ENCODE data around the gene SPRR2B. TPM values are rescaled to one million over a fixed set of nuclear protein-coding genes. Genes with fewer than 3 reads are reported as not detected.

Gene SPRR2B
- total RNA-seq, 1 experiment from 2014 or later: not detected

DNA sequence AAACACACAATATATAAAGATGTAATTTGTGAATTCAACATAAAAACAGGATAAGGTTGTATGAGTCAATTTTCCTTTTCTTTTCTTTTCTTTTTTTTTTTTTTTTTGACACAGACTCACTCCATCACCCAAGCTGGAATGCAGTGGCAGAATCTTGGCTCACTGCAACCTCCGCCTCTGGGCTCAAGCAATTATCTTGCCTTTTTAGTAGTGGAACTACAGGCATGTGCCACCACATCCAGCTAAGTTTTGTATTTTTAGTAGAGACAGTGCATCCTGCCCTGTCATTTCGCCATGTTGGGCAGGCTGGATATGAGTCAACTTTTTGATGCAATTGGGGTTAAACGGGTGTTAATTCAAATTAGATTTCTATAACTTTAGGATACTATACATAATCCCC lies 10.3 kb upstream of the SPRR2B start:
- Histone ChIP-seq H3K79me2 (ENCODE audit: low read depth) (no peaks in the 10 kb centered on the region), H2AFZ (no peak overlapping the region), H3K36me3 (ENCODE audit: low read depth) (no peaks in the 10 kb centered on the region), H3K4me1 (replicated peaks; ENCODE audit: insufficient read depth) (no peaks in the 10 kb centered on the region), H3K9me3 (ENCODE audit: insufficient read depth, low read depth) (0 out of 2 replicates have a peak, but pooled peaks cover 6% of the 10 kb centered on the region), H3K27me3 (ENCODE audit: insufficient read depth, low read depth) (no peaks in the 10 kb centered on the region), H3K4me2 (no peak overlapping the region), H3K27ac (no peak overlapping the region), H3K4me3 (no peak overlapping the region), H3F3A (ENCODE audit: insufficient read depth, low read depth) (no peaks in the 10 kb centered on the region), H4K20me1 (ENCODE audit: insufficient read depth) (no peaks in the 10 kb centered on the region), H3K9me2 (ENCODE audit: insufficient read depth) (no peaks in the 10 kb centered on the region)
- BruUV-seq (replicated peaks): no TSS peak
- CTCF ChIA-PET: no interaction called here
- POLR2A ChIA-PET (ENCODE audit: unreplicated experiment): no interaction called here
- no peak for DNase-seq
- intact Hi-C loops (cut with micrococcal nuclease; ENCODE audit: unreplicated experiment): no loop called here
- TF ChIP-seq, protein P1, sequence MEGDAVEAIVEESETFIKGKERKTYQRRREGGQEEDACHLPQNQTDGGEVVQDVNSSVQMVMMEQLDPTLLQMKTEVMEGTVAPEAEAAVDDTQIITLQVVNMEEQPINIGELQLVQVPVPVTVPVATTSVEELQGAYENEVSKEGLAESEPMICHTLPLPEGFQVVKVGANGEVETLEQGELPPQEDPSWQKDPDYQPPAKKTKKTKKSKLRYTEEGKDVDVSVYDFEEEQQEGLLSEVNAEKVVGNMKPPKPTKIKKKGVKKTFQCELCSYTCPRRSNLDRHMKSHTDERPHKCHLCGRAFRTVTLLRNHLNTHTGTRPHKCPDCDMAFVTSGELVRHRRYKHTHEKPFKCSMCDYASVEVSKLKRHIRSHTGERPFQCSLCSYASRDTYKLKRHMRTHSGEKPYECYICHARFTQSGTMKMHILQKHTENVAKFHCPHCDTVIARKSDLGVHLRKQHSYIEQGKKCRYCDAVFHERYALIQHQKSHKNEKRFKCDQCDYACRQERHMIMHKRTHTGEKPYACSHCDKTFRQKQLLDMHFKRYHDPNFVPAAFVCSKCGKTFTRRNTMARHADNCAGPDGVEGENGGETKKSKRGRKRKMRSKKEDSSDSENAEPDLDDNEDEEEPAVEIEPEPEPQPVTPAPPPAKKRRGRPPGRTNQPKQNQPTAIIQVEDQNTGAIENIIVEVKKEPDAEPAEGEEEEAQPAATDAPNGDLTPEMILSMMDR (conservative IDR thresholded peaks at IDR 0.05): no peak
- TF ChIP-seq EZH2 (IDR thresholded peaks at IDR 0.05; ENCODE audit: low read depth): no peak

DNA sequence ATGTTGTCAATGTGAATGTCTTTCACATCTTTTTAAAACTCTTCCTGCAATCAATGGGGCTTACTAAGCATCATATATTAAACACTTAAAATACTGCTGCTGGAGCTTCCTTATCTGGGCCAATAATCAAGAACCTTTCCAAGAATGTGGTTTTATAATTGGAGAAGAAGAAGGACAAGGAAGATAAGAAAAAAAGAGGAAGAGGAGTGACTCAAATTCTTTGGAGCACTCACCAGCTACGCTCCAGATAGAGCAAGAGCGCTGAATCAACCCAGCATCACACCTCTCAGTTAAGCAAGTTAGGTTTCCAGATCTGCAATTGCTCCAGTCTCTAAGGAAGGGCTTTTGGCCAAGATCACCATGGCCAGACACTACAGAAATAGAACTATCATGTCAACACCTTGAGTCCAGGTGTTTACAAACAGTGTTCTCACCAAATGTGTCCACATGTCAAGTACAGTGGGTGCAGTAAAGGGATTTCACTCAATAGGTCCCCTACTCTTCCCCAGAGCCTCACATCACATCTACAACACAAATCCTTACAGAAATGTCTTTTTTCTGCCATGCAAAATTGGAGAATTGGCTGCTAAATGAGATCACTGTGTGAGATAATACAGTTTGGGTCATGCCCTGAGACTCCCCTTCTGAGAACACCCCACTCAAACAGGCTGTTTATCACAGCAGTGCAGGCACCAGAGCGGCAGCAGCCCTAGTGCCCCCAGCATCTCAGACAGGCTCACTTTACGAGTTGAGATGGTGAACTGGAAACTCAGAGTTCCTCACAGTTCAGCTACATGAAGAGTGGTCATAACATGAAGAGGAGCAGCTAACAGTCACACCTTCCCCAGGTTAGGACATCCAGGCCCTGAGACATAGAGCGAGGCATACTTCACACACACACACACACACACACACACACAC lies 1.7 kb upstream of the SPRR2B start:
- intact Hi-C loops (cut with micrococcal nuclease; ENCODE audit: unreplicated experiment): no loop called here
- no peak for TF ChIP-seq EZH2 (IDR thresholded peaks at IDR 0.05; ENCODE audit: low read depth)
- TF ChIP-seq, protein P1 (conservative IDR thresholded peaks at IDR 0.05): no peak
- H3K9me2 ChIP-seq (ENCODE audit: insufficient read depth): no peaks in the 10 kb centered on the region
- H3K9me3 ChIP-seq (ENCODE audit: insufficient read depth, low read depth): no peaks in the 10 kb centered on the region
- no peaks in the 10 kb centered on the region for H3K36me3 ChIP-seq (ENCODE audit: low read depth)
- ChIA-PET CTCF (no interaction called here), POLR2A (ENCODE audit: unreplicated experiment) (no interaction called here)
- no peak overlapping the region for H3K4me3 ChIP-seq
- DNase-seq: no peak
- H3F3A ChIP-seq (ENCODE audit: insufficient read depth, low read depth): no peaks in the 10 kb centered on the region
- H3K27ac ChIP-seq: no peak overlapping the region
- no peaks in the 10 kb centered on the region for H4K20me1 ChIP-seq (ENCODE audit: insufficient read depth)
- H2AFZ ChIP-seq: no peak overlapping the region
- no TSS peak for BruUV-seq (replicated peaks)
- H3K4me1 ChIP-seq (replicated peaks; ENCODE audit: insufficient read depth): no peaks in the 10 kb centered on the region
- H3K79me2 ChIP-seq (ENCODE audit: low read depth): no peaks in the 10 kb centered on the region
- H3K4me2 ChIP-seq: no peak overlapping the region
- H3K27me3 ChIP-seq (ENCODE audit: insufficient read depth, low read depth): 0 out of 2 replicates have a peak, but pooled peaks cover under 1% of the 10 kb centered on the region

DNA sequence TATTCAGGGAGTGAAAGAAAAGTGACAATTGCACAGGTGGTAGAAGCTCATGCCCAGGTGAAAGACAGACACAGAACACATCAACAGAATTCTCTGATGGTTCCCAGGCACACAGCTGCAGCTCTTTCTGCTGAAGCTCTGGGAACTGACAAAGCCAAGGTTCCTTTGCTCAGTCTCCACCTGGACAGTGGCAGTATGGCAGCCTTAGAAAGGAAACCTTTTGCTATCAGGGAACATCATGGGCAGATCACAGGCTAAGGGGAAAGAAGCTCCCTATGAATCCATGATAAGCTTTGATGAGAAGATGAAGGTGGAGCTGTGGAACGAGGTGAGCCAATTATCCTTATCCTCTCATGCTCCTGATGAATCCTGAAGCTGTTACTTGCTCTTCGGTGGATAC lies 1.2 kb downstream of the SPRR2B start:
- Histone ChIP-seq H3K9me3 (ENCODE audit: insufficient read depth, low read depth) (no peaks in the 10 kb centered on the region), H3K4me3 (no peak overlapping the region), H4K20me1 (ENCODE audit: insufficient read depth) (no peaks in the 10 kb centered on the region), H3K27me3 (ENCODE audit: insufficient read depth, low read depth) (0 out of 2 replicates have a peak, but pooled peaks cover 4% of the 10 kb centered on the region), H3K4me1 (replicated peaks; ENCODE audit: insufficient read depth) (no peaks in the 10 kb centered on the region), H3F3A (ENCODE audit: insufficient read depth, low read depth) (no peaks in the 10 kb centered on the region), H3K4me2 (no peak overlapping the region), H3K9me2 (ENCODE audit: insufficient read depth) (no peaks in the 10 kb centered on the region), H3K27ac (no peak overlapping the region), H3K36me3 (ENCODE audit: low read depth) (no peaks in the 10 kb centered on the region), H2AFZ (no peak overlapping the region), H3K79me2 (ENCODE audit: low read depth) (no peaks in the 10 kb centered on the region)
- no peak for TF ChIP-seq EZH2 (IDR thresholded peaks at IDR 0.05; ENCODE audit: low read depth)
- TF ChIP-seq, protein P1 (conservative IDR thresholded peaks at IDR 0.05): no peak
- intact Hi-C loops (cut with micrococcal nuclease; ENCODE audit: unreplicated experiment): no loop called here
- POLR2A ChIA-PET (ENCODE audit: unreplicated experiment): no interaction called here
- CTCF ChIA-PET: no interaction called here
- BruUV-seq (replicated peaks): no TSS peak
- no peak for DNase-seq

Data from PC-9 (cell line).